Thymus (tissue), 11 donors: ENCODE data around the gene RND2. TPM values are rescaled to one million over a fixed set of nuclear protein-coding genes. Genes with fewer than 3 reads are reported as not detected.

Source experiments
- DNase-seq, 9 donors: peaks; one replicate each; pipeline ENCODE4 v3.0.0-alpha.2; 2013; ENCODE audit warnings: low spot score in 9 of 9, low read depth in 6 of 9, missing footprints in 1 of 9
- H3K27ac ChIP-seq, 2 donors: one replicate each; pipeline ENCODE4 v1.5.1; 2013; ENCODE audit warnings: control low read depth in 1 of 2, low read depth in 1 of 2, low read length in 1 of 2, mild to moderate bottlenecking in 1 of 2, moderate library complexity in 1 of 2
- H3K27me3 ChIP-seq, 2 donors: one replicate each; pipeline ENCODE4 v1.5.1; 2013; ENCODE audit warnings: low read length in 1 of 2; ENCODE audit not compliant: control insufficient read depth in 2 of 2, insufficient read depth in 1 of 2
- H3K36me3 ChIP-seq, 2 donors: one replicate each; pipeline ENCODE4 v1.5.1; 2013; ENCODE audit warnings: low read length in 1 of 2, mild to moderate bottlenecking in 1 of 2, moderate library complexity in 1 of 2; ENCODE audit not compliant: control insufficient read depth in 2 of 2, insufficient read depth in 2 of 2
- H3K4me1 ChIP-seq, 2 donors: one replicate each; pipeline ENCODE4 v1.5.1; 2013; ENCODE audit warnings: low read length in 2 of 2; ENCODE audit not compliant: control insufficient read depth in 2 of 2, insufficient read depth in 2 of 2
- H3K4me3 ChIP-seq, 2 donors: one replicate each; pipeline ENCODE4 v1.5.1; 2013; ENCODE audit warnings: low read length in 2 of 2, control low read depth in 1 of 2, mild to moderate bottlenecking in 1 of 2
- H3K9me3 ChIP-seq, 2 donors: one replicate each; pipeline ENCODE4 v1.5.1; 2013; ENCODE audit warnings: low read length in 1 of 2, mild to moderate bottlenecking in 1 of 2; ENCODE audit not compliant: control insufficient read depth in 2 of 2, insufficient read depth in 1 of 2
- WGBS: extraction: QIAGEN DNeasy Blood & Tissue Kit; methylation state at CpG from one replicate; pipeline ENCODE4 v1.1.7; 2013; 5-methylcytosine and 5-hydroxymethylcytosine counted together
- polyA plus RNA-seq: library from polyadenylated mRNA; stranded (reverse); fragments of 200-250 nt; gene quantifications from one replicate; pipeline ENCODE4 v1.2.3, GENCODE V29; 2013
- total RNA-seq: library from RNA; stranded (reverse); fragments of 120-200 nt; gene quantifications from one replicate; pipeline ENCODE4 v1.2.4, GENCODE V29; 2013
- donor health status: healthy.

Gene RND2
- total and polyA plus RNA-seq, 2 donors = 0.41 to 0.42 TPM

GRCh38 chr17:43021741-43022512, 3.1 kb upstream of the RND2 start, which contains the start of gene VAT1:
VAT1 (minus strand) TSS chr17:43022385; CDS start chr17:43022322, 63 bp downstream.
- Histone ChIP-seq H3K9me3 (no peaks in the 10 kb centered on the region), H3K27me3 (peaks cover 0 to 21% of the 10 kb centered on the region in 2 donors), H3K36me3 (peaks cover 0 to 9% of the 10 kb centered on the region in 2 donors), H3K4me1 (peaks cover 29 to 50% of the 10 kb centered on the region in 2 donors), H3K4me3 (peak within 1 kb of the TSS; percentile 76 to 90), H3K27ac (peak within 1 kb of the TSS; percentile 51 to 64)
- under 1% methylated on average over 80 of the region's 80 CpGs for WGBS
- DNase-seq = peak in 6 of 9 donors; percentile 33 to 76 (median 68)

- H3K27me3 ChIP-seq = peaks cover 0 to 23% of the 10 kb centered on the region in 2 donors
- WGBS = 7% methylated on average over 27 of the region's 27 CpGs
- H3K9me3 ChIP-seq = no peaks in the 10 kb centered on the region
- no peaks in the 10 kb centered on the region for H3K36me3 ChIP-seq
- no peak overlapping the region for H3K27ac ChIP-seq
- peaks cover 7 to 23% of the 10 kb centered on the region in 2 donors for H3K4me1 ChIP-seq
- peak overlapping the region in 1 of 2 donors; percentile 66 for H3K4me3 ChIP-seq
- peak in 2 of 9 donors; percentile 13 to 18 for DNase-seq
These were observed 243 bp downstream of the RND2 start for GRCh38 chr17:43025290-43025657.

- Histone ChIP-seq H3K4me1 (peaks cover 3 to 17% of the 10 kb centered on the region in 2 donors), H3K9me3 (no peaks in the 10 kb centered on the region), H3K4me3 (no peak overlapping the region), H3K27ac (no peak overlapping the region), H3K27me3 (peaks cover 0 to 23% of the 10 kb centered on the region in 2 donors), H3K36me3 (no peaks in the 10 kb centered on the region)
- DNase-seq = no peak
- WGBS = 84% methylated on average over 15 of the region's 16 CpGs
These were observed 921 bp downstream of the RND2 start for GRCh38 chr17:43025766-43026537.

- Histone ChIP-seq H3K4me1 (peaks cover 3 to 13% of the 10 kb centered on the region in 2 donors), H3K27me3 (peaks cover 0 to 23% of the 10 kb centered on the region in 2 donors), H3K9me3 (no peaks in the 10 kb centered on the region), H3K4me3 (no peak overlapping the region), H3K36me3 (no peaks in the 10 kb centered on the region), H3K27ac (no peak overlapping the region)
- 78% methylated on average over 5 of the region's 5 CpGs for WGBS
- no peak for DNase-seq
These were observed 1.6 kb downstream of the RND2 start for GRCh38 chr17:43026595-43026994.

GRCh38 chr17:43027091-43028032, 2.3 kb downstream of the RND2 start:
- H3K27ac ChIP-seq = no peak overlapping the region
- H3K27me3 ChIP-seq = peaks cover 0 to 23% of the 10 kb centered on the region in 2 donors
- H3K36me3 ChIP-seq = no peaks in the 10 kb centered on the region
- no peaks in the 10 kb centered on the region for H3K9me3 ChIP-seq
- 87% methylated on average over 9 of the region's 9 CpGs for WGBS
- peaks cover 3 to 12% of the 10 kb centered on the region in 2 donors for H3K4me1 ChIP-seq
- no peak overlapping the region for H3K4me3 ChIP-seq
- no peak for DNase-seq

GRCh38 chr17:43028221-43028861, 3.3 kb downstream of the RND2 start:
- Histone ChIP-seq H3K4me1 (peaks cover 3 to 8% of the 10 kb centered on the region in 2 donors), H3K9me3 (no peaks in the 10 kb centered on the region), H3K36me3 (no peaks in the 10 kb centered on the region), H3K27ac (no peak overlapping the region), H3K27me3 (peaks cover 0 to 23% of the 10 kb centered on the region in 2 donors), H3K4me3 (no peak overlapping the region)
- 94% methylated on average over 17 of the region's 17 CpGs for WGBS
- no peak for DNase-seq

- H3K9me3 ChIP-seq = no peaks in the 10 kb centered on the region
- DNase-seq = no peak
- H3K4me1 ChIP-seq = no peaks in the 10 kb centered on the region
- no peaks in the 10 kb centered on the region for H3K36me3 ChIP-seq
- no peak overlapping the region for H3K27ac ChIP-seq
- H3K27me3 ChIP-seq = peaks cover 0 to 12% of the 10 kb centered on the region in 2 donors
- 93% methylated on average over 6 of the region's 6 CpGs for WGBS
- H3K4me3 ChIP-seq = no peak overlapping the region
These were observed 5.2 kb downstream of the RND2 start for GRCh38 chr17:43030137-43030767.

- H3K27me3 ChIP-seq = peaks cover 0 to 2% of the 10 kb centered on the region in 2 donors
- no peak overlapping the region for H3K4me3 ChIP-seq
- no peaks in the 10 kb centered on the region for H3K4me1 ChIP-seq
- H3K36me3 ChIP-seq = no peaks in the 10 kb centered on the region
- WGBS = 93% methylated on average over 3 of the region's 3 CpGs
- H3K27ac ChIP-seq = no peak overlapping the region
- no peak for DNase-seq
- no peaks in the 10 kb centered on the region for H3K9me3 ChIP-seq
These were observed 6.6 kb downstream of the RND2 start for GRCh38 chr17:43031666-43032065.
